ENCODE data around the gene LRRC4.

The LRRC4 gene

DNA sequence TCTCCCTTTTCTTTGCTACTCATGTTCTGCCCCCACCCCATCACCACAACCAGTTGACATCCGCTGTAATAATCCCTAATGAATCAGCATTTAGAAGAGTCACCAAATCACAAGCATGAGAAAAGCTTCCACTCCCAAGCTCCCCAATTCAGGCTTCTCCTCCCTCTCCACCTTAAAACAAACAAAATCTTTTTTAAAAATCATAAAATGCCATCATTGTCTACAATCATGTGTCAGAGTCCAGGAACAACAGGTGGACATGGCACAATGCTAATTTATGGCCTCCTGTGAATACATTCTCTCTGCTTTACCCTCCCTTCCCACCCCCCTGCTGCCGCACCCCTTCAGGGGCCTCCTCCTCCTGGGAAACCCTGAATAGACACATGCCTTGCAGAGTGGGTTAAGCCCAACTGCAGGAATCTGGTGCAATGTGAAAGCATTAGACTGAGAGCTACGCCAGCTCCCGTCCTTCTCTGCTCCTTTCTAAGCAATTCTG, 3.7 kb downstream of the LRRC4 start:
- DNase-seq = no peak

DNA sequence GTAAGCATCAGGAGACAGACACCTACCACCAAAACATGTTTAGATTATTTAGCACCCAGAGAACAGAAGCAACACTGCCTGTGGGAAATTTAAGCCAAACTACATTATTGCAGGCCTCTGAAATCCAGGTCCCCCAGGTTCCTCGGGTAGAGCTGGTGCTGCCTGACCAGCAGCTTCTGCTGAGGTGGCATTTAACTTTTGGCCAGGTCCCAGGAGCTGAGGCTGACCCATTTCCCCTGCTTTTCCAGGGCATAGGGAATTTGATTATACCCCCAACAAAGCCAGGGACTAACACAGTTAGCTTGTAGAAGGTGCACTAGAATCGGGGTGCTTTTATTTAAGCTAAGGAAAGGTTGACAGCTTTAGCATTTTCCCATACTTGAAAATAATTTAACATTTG, 4.7 kb downstream of the LRRC4 start:
- no peak for DNase-seq

DNA sequence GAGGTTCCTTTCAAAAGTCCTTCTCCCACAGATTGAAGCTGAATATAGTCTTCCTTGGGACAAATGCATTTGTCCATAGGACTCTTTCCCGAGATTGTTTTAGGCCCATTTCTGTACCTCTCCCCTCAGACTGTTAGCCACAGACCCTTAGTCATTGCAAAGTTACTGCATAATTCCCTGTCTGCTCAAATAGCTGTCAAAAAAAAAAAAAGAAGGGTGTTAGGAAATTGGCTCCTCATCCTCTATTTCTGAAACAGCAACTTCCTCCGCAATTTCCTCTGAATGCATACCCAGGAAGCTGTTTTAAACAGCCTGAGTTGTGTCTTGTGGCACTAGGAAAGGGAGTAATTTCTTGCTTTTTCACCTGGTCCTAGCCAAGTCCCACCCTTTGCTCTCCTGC, 5.4 kb downstream of the LRRC4 start:
- peak; percentile 47 for DNase-seq

DNA sequence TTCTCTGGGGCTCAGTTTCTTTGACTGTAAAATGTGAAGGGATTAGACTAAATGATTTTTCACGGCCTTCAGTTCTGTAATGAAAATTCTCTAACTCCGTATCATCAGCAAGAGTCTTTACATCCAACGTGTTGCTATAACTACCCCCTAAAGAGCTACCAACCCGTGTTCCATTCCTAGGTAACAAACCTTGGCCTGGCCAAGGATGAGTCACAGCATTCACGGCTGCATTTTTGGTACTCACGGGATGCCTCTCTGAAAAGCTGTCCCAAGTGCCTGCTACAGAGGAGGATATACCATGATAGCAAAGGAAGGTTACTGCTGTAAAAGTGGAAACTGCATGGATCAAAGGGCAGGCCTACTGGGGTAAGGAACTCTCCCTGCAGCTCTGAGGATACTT, 5.9 kb downstream of the LRRC4 start:
- DNase-seq = no peak

DNA sequence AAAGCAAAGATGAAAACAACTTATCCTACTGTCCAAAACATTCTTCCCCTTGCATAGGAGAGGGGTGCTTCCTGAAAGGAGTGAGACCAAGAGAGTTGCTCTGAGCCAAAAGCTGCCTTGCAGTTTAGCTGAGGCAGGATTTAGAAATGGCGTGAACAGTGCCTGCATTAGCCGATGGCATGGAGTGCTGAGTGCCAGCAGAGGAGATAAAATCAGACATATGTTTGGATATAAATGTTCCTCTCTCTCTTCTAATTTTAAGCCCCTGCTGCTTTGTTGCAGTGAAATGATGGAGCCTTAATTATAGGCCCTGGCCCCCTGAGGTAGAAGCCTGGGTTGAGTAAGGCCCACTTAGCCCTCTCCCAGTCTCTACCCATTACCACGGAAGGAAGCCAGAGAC, 7.1 kb downstream of the LRRC4 start:
- no peak for DNase-seq

DNA sequence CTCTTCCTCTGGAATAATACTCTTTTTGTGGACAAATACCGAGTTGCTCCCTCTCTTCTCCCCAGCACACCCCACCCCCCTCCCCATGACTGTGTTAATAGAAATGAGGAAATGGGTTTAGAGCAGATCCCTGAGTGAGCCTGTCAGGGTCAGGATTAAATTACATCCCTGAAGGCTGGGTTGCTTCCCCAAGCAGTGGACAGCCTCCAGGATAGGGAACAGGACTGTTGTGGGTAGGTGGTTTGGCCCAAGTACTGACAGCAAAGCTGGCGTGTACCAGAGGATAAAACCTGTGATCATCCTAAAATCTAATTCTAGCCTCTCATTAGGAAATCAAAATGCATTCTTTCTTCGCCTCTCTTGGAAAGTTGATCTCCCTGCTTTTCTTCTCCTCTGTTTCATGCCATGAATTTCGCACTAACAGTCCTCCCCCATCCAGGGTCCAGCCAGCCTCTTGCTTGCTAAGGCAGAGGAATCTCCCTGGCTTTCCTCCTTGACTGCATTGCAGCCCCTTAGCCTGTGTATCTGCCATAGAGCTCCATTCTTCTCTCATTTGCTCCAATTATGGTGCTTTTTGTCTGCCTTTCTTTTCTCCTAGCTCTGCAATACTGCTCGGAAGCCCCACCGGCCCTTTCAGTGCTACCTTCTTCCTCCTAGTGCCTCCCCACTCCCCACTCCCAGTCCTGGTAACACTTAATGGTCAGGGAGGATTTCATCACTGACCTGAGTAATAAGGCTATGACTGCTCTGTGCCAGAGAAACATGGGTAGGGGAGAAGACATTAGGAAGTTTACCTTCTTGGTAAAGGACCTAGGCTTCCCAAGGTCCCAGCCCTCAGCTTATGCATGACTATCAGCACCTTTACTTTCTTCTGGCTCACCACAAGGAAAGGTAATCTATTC, 8.4 kb downstream of the LRRC4 start:
- peak; percentile 28 for DNase-seq

DNA sequence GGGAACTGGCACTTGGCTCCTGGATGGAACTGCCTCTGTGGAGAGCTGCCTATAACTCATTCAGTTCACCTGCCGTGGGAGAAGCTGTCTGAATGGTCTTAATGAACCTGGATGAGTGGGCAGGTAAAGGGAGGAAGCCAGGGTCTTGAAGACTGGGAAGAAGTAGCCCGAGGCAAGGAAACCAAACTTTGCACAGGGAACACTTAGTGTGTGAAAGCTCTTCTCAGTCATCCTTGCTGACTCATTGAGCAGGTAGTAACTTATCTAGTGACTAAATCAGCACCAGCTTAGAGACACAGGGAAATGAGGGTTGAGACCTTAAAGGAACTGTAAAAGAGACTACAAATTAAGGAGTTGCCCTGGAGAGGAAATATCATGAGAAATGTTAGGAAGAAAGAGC, 9.9 kb downstream of the LRRC4 start:
- no peak for DNase-seq

DNA sequence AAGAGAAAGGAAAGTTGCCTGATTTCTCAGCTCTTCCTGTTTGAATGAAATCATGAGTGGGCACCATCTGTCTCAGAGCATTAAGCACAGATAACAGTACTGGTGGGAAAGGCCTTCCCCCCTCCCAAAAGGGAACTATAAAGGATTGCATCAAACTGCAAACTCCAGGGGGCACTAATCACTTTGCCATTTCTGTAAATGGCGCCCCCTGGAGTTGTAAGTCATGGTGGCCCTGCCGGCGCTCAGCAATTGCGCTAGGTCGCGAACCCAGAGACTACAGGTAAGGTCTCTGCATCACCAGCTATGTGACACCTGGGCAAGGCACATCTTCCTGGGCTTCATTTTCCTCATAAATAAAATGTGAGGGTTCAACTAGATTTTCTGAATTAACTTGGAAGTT, 11.1 kb downstream of the LRRC4 start:
- no peak for DNase-seq

DNA sequence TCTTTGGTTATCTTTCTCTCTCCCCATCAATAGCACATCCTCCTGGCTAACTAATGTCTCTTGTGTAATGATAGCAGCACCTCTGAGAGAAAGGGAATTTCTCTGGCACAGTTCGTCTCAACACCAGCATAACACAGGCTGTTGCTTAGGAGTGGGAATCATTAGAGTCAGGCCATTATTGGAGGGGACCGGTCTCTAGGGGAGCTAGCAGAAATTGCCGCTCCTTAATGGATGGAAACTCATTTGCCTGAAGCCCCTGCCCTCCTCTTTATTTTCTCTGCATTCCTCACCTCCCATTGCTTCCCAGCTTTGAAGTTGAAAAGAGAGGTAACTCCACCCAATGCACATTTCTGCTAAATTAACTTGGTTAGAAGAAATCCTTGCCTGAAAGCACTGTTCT, 11.9 kb downstream of the LRRC4 start:
- no peak for DNase-seq

DNA sequence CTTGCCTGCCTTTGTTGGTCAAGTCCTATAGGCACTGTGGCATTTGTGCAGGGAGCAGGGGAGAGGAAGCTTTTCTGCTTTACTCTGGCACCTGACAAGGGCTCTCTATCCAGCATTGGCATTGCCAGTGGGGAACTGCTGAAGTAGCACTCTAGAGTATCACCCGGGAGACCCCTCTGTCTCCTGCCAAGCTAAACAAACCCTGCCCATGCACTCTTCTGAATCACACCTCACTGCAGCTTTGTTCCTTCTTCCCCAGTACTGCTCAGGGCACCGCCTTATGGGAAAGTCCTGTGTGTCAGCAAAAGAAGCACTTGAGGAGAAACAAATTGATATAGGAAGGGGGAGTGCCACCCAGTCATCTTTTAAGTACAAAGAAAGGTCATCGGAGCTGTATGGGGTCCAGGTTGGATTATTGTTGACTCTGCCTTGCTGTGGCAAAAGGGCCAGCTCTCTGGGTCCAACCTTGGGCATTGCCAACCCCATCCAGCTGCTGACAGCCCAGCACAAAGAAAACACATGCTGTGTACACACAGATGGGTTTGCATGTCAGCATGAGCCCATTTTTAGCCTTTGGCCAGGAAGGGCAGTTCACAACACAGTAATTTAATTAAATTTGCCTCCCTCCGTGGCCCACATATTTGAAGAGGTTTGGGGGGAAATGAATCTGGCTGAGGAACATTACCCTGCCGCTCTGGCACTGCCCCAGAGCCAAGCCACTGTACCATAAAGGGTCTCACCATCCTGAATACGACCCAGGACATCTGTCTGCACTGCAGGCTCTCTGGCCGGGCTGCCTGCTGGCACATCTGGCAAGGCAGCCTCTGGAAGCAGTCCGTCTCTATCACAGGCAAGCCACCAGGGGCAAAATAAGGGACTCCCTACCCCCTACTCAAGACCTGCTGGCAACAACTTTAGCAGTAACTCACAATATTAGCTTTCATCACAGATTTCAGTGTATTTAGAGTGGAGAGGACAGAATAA, 13.1 kb downstream of the LRRC4 start:
- DNase-seq = no peak

DNA sequence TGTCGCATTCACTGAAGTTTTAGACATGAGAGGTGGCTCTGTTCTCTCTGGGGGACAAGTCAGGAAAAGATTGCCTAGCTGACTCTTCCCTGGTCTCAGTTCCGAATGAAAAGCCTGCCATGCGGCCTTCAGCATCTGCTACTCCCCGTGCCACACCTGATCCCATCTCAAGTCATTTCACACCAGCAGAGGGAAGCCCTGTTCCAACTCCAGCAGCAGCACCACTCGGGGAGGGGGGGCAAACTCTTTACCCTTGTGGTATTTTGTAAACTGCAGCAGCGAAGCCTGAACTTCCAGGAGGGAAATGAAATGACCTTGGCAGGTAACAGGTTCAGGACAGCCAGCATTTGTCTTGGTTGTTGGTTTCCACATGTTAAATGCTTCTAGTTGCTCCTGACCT, 13.8 kb downstream of the LRRC4 start:
- no peak for DNase-seq

DNA sequence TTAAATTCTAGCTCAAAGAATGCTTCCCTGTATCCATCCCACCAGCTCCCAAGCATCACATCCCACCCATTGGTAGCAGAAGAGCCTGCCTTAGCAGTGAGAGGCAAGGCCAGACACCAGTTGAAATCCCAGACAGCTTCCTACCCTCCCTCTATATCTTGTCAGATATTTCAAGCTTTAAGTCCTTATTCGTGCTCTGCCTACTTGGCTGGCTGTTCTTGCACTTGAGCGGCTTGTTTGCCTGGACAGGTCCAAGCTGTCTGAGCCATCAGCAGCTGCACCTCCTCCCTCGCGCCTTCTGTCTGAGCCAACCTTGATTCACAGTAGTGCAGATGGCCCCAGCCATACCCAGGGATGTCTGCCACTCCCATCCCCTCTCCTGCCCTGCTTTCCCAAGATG, 16.4 kb downstream of the LRRC4 start:
- DNase-seq = no peak

DNA sequence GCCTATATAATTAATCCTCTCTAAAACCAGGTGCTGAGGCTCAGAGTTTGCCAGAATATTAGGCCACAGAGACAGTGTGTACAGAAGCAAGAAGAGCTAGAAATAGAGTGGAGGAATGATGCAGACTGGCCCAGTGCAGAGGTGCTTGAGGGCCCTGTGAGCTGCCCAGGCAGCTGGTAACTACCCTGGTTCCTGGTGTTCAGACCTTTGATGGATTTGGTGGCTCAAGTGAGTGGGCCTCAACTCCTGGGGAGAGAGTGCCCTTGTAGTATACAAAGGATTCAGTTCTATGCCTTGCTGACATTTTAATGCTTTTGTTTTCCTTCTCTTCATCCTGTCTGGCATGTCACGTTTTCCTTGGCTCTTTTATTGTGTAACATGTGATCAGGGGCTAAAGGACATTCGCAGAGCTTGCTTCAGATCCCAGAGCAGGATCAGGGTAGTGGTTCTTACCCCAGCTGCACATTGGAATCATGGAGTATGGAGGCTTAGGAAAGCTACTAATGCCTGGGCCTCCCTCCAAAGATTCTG, 20.0 kb downstream of the LRRC4 start:
- no peak for DNase-seq

DNA sequence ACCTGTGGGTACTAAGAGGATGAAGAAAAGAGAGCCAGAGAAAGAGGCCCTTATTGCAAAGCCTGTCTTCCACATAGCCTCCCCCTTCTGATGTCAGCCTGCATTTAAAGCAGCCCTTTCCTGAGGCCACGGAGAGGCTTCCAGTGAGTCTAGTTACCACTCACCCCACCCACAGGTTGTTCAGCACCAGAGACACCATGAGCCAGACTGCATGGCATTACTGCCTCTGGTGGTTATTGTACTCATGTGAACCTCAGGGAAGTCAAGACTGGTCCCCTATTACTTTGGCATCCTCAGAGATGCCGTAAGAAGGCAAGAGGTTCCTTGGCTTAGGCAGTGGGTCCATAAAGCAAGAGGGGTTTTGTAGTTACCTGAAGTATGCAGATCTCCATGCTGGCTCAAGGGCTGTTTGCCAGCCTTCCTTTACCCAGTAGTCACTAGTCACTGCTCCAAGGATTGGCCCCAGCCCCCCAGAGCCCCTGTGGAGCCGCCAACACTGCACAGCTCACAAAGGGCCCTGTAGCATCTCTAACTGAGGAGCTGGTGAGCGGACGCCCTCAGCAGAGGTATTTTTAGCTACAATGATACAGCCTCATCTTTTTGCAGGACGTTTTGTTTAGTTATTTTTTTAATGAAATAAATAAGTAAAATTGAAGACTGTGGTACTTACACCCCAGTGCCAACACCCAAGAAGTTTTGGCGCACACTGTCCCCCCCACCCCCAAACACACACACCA, 20.7 kb downstream of the LRRC4 start:
- no peak for DNase-seq

DNA sequence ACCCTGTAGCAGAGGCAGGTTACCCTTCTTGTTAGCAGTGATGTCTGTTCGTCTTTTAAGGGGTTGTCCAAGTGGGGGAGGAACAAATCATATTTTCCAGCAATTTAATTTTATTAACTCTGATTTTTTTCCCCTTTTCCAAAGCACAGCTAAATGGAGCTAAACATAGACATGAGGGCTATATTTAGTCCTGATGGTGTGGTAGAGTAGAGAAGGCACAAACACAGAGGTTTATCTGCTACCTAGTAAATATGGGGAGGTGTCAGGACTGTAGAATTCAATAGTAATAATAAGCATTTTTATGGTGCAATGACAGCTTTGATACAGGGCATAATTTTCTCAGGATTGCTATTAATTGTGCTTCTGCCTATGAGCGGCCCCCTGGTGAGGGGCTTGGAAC, 22.5 kb downstream of the LRRC4 start:
- DNase-seq = no peak

DNA sequence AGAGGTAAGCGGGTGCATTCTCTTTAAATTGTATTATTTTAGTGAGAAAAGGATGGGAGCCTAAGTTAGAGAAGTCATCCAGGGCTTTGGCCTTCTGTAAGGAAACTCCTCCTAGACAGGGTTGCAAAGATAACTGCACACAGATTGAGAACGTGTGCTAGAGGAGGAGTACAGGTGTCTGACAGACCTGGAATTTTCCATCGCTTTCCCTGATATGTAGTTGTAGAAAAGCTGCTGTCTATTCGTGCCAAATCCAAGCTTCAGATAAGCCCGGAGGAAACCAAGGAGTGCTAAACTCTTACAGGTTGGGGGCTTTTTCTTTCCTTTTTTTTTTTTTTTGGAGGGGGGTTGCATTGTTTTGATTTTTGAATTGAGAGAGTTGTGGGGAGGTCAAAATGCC, 23.1 kb downstream of the LRRC4 start:
- DNase-seq = no peak

DNA sequence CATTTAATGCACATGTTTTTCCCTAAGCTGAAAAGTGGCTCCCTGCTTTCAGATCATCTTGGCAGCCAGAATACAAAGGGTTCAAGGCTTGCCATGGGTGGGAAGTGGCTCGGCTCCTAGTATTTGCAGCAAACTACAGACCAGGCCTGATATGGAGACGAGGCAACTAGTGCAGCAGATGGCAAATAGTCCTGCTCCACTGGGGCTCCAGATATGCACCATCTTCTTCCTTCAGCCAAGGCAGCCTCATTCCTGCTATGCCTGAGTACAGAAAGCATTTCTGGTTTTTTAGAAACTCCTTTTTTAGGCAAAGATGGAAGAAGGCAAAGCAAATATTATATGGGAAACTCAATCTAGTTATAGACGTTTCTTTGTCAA, 23.9 kb downstream of the LRRC4 start:
- DNase-seq = no peak

DNA sequence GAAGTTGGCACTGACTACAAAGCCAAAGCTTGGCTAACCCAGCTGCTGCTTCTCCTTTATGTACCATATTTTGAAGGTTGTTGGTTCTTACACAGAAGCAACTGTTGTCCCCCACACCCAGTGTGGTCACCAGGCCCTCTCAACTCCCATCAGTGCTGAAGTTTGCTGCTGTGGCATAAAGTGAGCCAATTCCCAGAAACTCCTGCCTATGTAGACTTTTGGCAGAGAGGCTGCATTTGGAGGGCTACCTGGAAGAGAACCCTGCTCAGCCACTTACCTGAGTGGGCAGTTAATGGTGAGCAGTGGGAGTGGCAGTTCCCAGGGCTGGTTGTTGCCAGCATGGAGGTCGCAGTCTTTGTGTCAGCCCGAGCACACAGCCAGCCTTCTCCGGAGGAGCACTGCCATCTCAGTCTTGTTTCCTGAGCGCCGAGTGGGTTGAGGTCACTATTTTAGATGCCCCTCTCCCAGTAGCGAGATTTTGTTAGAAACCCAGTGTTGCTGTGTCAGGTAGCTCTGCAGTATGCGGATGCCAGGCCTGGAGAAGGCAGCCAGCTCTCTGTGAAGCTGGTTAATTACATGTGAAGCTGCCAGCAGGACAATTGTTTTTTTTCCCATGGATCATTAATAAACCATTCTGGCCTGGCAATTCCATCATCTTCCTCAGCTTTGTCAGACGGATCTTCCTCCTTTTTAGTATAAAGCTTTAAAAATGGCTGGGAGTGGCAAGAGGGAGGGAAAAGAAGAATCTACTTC, 24.5 kb downstream of the LRRC4 start:
- DNase-seq = no peak

DNA sequence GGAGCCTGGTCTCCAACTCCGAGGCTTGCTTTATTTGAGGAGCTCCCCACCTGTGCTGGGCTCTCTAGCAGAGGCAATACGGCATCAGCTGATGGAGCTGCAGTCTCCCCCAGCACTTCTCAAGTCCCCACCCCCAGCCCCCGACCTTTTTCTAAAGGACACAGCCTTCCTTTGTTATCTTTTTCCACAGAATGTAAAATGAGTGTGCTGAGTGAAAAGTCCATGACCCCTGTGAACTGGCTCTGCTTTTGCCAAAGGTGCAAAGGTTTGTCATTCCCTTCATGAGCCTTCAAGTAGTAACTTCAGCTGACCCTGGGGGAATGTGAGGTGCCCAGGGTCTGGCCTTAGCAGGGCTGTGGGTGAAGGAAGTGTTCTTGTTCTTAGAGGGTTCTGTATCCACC, 25.5 kb downstream of the LRRC4 start:
- no peak for DNase-seq

DNA sequence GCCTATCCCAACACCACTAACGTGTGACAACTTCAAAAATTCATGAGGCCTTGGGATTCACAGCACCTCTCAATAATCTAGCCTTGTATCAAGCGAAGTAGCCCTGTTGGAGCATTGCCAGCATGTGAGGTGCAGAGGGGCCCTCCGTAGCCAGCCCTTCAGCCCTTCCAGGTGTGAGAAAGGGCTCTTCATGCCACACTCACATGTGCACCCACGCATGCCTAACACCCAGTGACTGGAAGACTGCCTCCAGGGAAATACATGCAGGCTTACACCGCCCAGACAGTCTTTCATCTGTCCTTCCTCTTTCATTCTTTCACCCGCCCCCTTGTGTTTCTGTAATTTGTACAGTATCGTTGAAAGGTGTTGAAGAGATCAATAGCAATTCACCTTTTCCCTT, 26.1 kb downstream of the LRRC4 start:
- DNase-seq = no peak

DNA sequence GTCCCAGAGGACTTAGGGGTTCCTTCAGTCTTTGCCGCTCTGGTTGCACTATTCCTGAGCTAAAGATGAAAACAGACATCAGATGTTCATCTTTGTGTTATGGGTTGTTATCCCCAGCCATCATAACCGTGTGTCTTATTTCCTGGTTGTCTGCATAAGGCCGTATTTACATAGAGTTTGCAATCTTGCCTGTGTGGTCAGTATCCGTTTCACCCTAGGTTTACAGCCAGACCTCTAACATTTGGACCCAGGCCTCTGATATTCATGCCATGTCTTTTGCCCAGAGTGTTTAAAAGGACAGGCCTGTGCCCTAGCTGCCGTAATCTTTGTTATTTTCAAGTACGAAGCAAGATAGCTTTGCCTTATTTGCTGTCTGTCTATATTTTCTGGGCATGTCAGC, 26.6 kb downstream of the LRRC4 start:
- DNase-seq = no peak

DNA sequence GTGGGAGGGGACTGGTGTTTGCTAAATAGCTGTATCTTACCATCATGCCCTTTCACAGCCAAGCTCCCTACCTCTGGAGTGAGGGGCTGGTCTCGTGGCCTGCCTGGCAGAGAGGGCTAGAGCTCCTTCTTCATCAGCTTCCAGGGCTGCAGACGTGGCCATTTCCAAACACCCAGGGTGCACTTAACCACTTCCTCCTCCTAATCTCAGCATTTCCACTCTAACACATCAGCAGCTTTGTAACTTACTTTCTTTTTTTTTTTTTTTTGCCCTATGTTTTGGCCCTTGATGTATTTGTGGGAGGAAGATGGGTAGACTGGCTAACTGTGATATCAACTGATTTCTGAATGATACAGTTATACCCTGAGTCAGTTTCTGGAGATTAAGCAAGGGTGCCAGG, 27.4 kb downstream of the LRRC4 start:
- DNase-seq = peak; percentile 53
